ENCODE measurements around the gene CD79B.

DNA sequence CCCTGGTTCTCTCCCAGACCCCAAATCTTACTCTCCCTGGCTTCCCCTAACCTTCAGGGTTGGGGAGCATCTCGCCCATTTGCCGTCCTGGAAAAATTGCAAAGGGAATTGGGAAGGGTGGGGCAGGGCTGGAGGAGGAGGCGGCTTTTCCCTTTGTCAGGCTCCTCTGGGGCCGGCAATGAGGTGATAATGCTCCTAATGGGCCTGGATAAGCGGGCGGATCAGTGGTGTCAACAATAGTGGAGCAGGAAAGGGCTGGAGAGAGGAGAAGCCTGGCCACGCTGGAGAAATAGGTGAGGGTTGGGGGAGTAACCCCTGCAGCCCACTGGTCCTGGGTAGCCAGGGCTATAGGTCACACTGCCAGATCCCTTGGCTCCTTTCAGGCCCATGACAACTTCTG, 28.3 kb upstream of the CD79B start:
- TF ChIP-seq EP300 (IDR thresholded peaks at IDR 0.05) = no peak
- TF ChIP-seq CTCF (IDR thresholded peaks at IDR 0.05) = no peak
- TF ChIP-seq POLR2A (IDR thresholded peaks at IDR 0.05) = no peak
